Measurements from ENCODE around the gene F2RL3. TPM values are rescaled to one million over a fixed set of nuclear protein-coding genes. Genes with fewer than 3 reads are reported as not detected.

Gene F2RL3
- total RNA-seq, 1 donor from 2014 or later, result 25.3 TPM

DNA sequence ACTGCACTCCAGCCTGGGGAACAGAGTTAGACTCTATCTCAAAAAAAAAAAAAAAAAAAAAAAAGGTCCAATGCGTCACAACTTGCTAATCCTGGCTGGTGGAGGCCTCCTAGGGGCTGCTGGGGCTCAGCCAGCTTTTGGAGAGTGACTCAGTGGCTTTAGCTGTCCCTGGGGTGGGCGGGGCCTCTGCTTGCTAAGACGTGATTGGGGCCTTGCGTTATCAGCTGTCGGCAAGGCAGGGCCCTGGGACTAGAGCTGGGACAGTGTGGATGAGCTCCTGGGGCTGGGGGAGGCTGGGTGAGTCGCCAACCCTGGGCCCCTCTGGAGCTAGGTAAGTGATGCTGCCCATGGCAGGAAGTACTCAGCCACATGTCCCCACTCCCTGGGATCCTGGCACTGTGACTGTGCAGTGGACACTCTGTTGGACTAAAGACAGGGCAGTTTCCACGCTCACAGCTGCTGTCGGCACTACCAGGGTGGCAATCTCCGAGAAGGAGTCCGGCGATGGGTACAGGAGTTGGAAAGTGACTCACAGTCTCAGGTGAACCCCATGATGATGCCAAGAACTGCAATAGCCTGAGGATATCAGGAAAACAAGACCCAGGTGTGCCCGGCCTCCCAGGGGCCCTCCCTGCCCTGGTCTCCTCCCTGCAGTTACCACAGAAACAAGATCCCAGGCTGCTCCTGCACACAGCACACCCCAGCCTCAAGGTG, 32.2 kb downstream of the F2RL3 start:
- Histone ChIP-seq H3K36me3 (no peaks in the 10 kb centered on the region), H3K9me3 (no peaks in the 10 kb centered on the region), H3K4me3 (no peak overlapping the region), H3K27ac (no peak overlapping the region), H3K27me3 (no peaks in the 10 kb centered on the region), H3K4me1 (no peaks in the 10 kb centered on the region)
- DNase-seq, result no peak
- TF ChIP-seq, protein P1, sequence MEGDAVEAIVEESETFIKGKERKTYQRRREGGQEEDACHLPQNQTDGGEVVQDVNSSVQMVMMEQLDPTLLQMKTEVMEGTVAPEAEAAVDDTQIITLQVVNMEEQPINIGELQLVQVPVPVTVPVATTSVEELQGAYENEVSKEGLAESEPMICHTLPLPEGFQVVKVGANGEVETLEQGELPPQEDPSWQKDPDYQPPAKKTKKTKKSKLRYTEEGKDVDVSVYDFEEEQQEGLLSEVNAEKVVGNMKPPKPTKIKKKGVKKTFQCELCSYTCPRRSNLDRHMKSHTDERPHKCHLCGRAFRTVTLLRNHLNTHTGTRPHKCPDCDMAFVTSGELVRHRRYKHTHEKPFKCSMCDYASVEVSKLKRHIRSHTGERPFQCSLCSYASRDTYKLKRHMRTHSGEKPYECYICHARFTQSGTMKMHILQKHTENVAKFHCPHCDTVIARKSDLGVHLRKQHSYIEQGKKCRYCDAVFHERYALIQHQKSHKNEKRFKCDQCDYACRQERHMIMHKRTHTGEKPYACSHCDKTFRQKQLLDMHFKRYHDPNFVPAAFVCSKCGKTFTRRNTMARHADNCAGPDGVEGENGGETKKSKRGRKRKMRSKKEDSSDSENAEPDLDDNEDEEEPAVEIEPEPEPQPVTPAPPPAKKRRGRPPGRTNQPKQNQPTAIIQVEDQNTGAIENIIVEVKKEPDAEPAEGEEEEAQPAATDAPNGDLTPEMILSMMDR (IDR thresholded peaks at IDR 0.05), result no peak
- no peak for ATAC-seq
- intact Hi-C loops (cut with DNase I), result no loop called here

DNA sequence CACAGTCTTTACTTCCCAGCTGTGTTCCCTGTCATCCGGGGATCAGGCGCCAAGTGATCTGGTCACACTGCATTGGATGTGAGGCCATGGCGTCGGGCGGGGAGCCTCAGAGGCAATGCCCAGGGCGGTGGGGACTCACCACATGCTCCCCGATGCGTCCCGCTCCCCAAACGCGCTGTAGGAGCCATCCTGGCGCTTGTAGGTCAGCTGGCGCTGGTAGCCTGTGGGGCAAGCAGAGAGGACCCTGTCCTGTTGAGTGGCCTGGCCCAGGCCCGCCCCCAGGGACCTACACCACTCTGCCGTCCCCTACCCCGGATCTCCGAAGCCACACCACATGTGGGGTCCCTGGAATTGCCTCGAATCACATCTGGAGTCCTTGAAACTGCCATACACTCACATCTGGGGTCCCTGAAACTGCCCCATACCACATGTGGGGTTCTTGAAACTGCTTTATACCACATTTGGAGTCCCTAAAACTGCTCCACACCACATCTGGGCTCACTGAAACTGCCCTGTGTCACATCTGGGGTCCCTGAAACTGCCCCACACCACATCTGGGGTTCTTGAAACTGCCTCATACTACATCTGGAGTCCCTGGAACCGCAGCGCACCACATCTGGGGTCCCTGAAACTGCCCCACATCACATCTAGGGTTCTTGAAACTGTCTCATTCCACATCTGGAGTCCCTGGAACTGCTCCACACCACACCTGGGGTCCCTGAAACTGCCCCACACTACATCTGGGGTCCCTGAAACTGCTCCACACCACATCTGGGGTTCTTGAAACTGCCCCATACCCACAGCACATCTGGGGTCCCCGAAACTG, 33.2 kb downstream of the F2RL3 start:
- H3K27me3 ChIP-seq, result no peaks in the 10 kb centered on the region
- ATAC-seq, result no peak
- H3K4me1 ChIP-seq, result no peaks in the 10 kb centered on the region
- no peak overlapping the region for H3K27ac ChIP-seq
- no peak overlapping the region for H3K4me3 ChIP-seq
- intact Hi-C loops (cut with DNase I), result no loop called here
- DNase-seq, result no peak
- H3K36me3 ChIP-seq, result no peaks in the 10 kb centered on the region
- TF ChIP-seq, protein P1 (IDR thresholded peaks at IDR 0.05), result no peak
- no peaks in the 10 kb centered on the region for H3K9me3 ChIP-seq

DNA sequence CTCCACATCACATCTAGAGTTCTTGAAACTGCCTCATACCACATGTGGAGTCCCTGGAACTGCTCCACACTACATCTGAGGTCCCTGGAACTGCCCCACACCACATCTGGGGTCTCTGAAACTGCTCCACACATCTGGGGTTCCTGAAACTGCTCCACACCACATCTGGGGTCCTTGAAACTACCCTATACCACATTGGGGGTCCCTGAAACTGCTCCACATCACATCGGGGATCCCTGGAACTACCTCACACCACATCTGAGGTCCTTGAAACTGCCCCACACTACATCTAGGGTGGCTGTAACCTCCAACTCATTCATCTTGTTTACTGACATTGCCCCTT, 33.8 kb downstream of the F2RL3 start:
- intact Hi-C loops (cut with DNase I), result no loop called here
- Histone ChIP-seq H3K27ac (no peak overlapping the region), H3K4me1 (no peaks in the 10 kb centered on the region), H3K36me3 (no peaks in the 10 kb centered on the region), H3K9me3 (no peaks in the 10 kb centered on the region), H3K27me3 (no peaks in the 10 kb centered on the region), H3K4me3 (no peak overlapping the region)
- TF ChIP-seq, protein P1 (IDR thresholded peaks at IDR 0.05), result no peak
- DNase-seq (no peak), ATAC-seq (no peak)

DNA sequence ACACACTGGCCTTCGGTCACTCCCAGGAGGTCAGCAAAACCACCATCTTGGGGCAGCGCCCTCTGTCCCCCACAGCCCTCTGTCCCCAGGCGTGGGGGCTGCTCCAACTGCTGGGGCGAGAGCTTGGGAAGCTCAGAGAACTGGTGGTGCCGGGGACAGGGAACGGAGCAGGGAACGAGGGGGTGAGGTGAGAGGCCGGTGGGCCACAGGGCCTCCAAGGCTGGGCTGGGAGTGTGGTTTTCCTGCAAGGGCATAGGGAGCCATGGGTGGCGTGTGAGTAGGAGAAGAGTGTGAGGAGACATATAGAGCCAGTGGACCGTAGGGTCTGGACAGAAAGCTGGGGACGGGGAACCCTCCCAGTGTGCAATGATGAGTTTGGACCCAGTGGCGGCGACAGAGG, 34.1 kb downstream of the F2RL3 start:
- H3K27ac ChIP-seq, result no peak overlapping the region
- H3K4me3 ChIP-seq, result no peak overlapping the region
- no peaks in the 10 kb centered on the region for H3K9me3 ChIP-seq
- TF ChIP-seq, protein P1 (IDR thresholded peaks at IDR 0.05), result no peak
- no peak for DNase-seq
- no peaks in the 10 kb centered on the region for H3K4me1 ChIP-seq
- no peak for ATAC-seq
- intact Hi-C loops (cut with DNase I), result no loop called here
- H3K27me3 ChIP-seq, result no peaks in the 10 kb centered on the region
- no peaks in the 10 kb centered on the region for H3K36me3 ChIP-seq

DNA sequence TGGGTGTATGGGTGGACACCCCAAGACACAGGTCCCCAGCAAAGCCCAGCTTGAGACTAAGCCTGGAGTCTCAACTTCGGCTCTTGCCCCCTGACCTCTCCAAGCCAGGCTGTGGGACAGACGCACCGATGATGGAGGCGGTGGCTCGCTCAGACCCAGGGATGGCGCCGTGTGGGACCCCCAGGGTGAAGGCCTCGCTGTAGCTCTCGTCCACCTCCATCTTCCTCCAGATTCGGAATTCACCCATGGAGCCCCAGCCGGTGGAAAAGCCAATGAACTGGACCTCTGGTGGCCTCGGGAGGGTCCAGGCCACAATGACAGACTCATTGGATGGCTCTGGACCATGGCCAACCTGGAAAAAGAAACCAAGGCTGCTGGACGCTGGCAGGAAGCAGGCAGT, 39.1 kb downstream of the F2RL3 start:
- DNase-seq (no peak), ATAC-seq (no peak)
- Histone ChIP-seq H3K9me3 (no peaks in the 10 kb centered on the region), H3K27me3 (no peaks in the 10 kb centered on the region), H3K36me3 (no peaks in the 10 kb centered on the region), H3K27ac (no peak overlapping the region), H3K4me1 (no peaks in the 10 kb centered on the region), H3K4me3 (no peak overlapping the region)
- TF ChIP-seq, protein P1 (IDR thresholded peaks at IDR 0.05), result no peak
- intact Hi-C loops (cut with DNase I), result no loop called here
